H9 (cell line): ENCODE measurements around the gene F2RL3. TPM values are rescaled to one million over a fixed set of nuclear protein-coding genes. Genes with fewer than 3 reads are reported as not detected.
"Not testable (repeated sequence)": the region's sequence is repeated elsewhere in the genome, so short reads cannot be mapped to it uniquely, and the experiment has no call there.

Experiments
- DNase-seq: peaks from one replicate; pipeline ENCODE4 v3.0.0-alpha.2; 2017
- H2AFZ ChIP-seq: one replicate; pipeline ENCODE4 v1.6.1; 2013; ENCODE audit warnings: mild to moderate bottlenecking, low read length, control low read depth, moderate library complexity
- H2AK5ac ChIP-seq: 2 replicates; pipeline ENCODE4 v1.6.1; 2013; ENCODE audit warnings: low read length, control low read depth, mixed read lengths; ENCODE audit not compliant: insufficient read length
- H2BK120ac ChIP-seq: one replicate; pipeline ENCODE4 v1.6.1; 2013; ENCODE audit warnings: low read depth, mild to moderate bottlenecking, low read length, control low read depth, inconsistent platforms; ENCODE audit not compliant: poor library complexity, severe bottlenecking
- H2BK12ac ChIP-seq: 2 replicates; pipeline ENCODE4 v1.6.1; 2013; ENCODE audit warnings: low read length, control low read depth, mixed read lengths, low read depth; ENCODE audit not compliant: insufficient read length
- H2BK15ac ChIP-seq: 2 replicates; pipeline ENCODE4 v1.6.1; 2013; ENCODE audit warnings: low read depth, low read length, control low read depth
- H2BK20ac ChIP-seq: one replicate; pipeline ENCODE4 v1.6.1; 2013; ENCODE audit warnings: low read depth, mild to moderate bottlenecking, low read length, control low read depth, inconsistent platforms; ENCODE audit not compliant: poor library complexity, severe bottlenecking
- H2BK5ac ChIP-seq: 2 replicates; pipeline ENCODE4 v1.6.1; 2013; ENCODE audit warnings: low read length, control low read depth, mixed read lengths; ENCODE audit not compliant: insufficient read length
- H3K14ac ChIP-seq: 2 replicates; pipeline ENCODE4 v1.6.1; 2013; ENCODE audit warnings: low read length, control low read depth; ENCODE audit not compliant: insufficient read depth
- H3K18ac ChIP-seq: 2 replicates; pipeline ENCODE4 v1.6.1; 2013; ENCODE audit warnings: low read depth, mild to moderate bottlenecking, mixed read lengths, low read length, control low read depth; ENCODE audit not compliant: insufficient read length
- H3K23ac ChIP-seq: 2 replicates; pipeline ENCODE4 v1.6.1; 2013; ENCODE audit warnings: low read length, control low read depth, mixed read lengths, low read depth; ENCODE audit not compliant: insufficient read length
- H3K23me2 ChIP-seq: 2 replicates; pipeline ENCODE4 v1.6.1; 2013; ENCODE audit warnings: low read depth, mild to moderate bottlenecking, mixed read lengths, low read length, control low read depth; ENCODE audit not compliant: insufficient read length, poor library complexity, severe bottlenecking
- H3K27ac ChIP-seq: 2 replicates; pipeline ENCODE4 v1.5.1; 2013; ENCODE audit warnings: low read length, control low read depth, mixed read lengths, low read depth; ENCODE audit not compliant: insufficient read length
- H3K27me3 ChIP-seq: 2 replicates; pipeline ENCODE4 v1.6.1; 2013; ENCODE audit warnings: low read length, control low read depth, inconsistent platforms; ENCODE audit not compliant: insufficient read depth
- H3K4ac ChIP-seq: 2 replicates; pipeline ENCODE4 v1.6.1; 2013; ENCODE audit warnings: low read depth, mild to moderate bottlenecking, control low read depth, inconsistent platforms, low read length, moderate library complexity
- H3K4me1 ChIP-seq: 2 replicates; pipeline ENCODE4 v1.6.1; 2013; ENCODE audit warnings: low read length, control low read depth, inconsistent platforms; ENCODE audit not compliant: insufficient read depth
- H3K4me2 ChIP-seq: 2 replicates; pipeline ENCODE4 v1.6.1; 2013; ENCODE audit warnings: low read length, control low read depth, mixed read lengths; ENCODE audit not compliant: insufficient read length, insufficient read depth
- H3K56ac ChIP-seq: 2 replicates; pipeline ENCODE4 v1.6.1; 2013; ENCODE audit warnings: low read depth, mild to moderate bottlenecking, mixed read lengths, low read length, control low read depth; ENCODE audit not compliant: insufficient read length
- H3K79me1 ChIP-seq: 2 replicates; pipeline ENCODE4 v1.6.1; 2013; ENCODE audit warnings: low read depth, mild to moderate bottlenecking, moderate library complexity, low read length, control low read depth, inconsistent platforms; ENCODE audit not compliant: insufficient read depth, poor library complexity, severe bottlenecking
- H3K79me2 ChIP-seq: 2 replicates; pipeline ENCODE4 v1.6.1; 2013; ENCODE audit warnings: low read length, control low read depth, inconsistent platforms; ENCODE audit not compliant: insufficient read depth
- H3K9ac ChIP-seq: 2 replicates; pipeline ENCODE4 v1.6.1; 2013; ENCODE audit warnings: low read length, control low read depth, mixed read lengths; ENCODE audit not compliant: insufficient read length; ENCODE audit errors: extremely low read depth
- H3K9me3 ChIP-seq: one replicate; pipeline ENCODE4 v1.6.1; 2013; ENCODE audit warnings: low read depth, low read length, inconsistent platforms; ENCODE audit not compliant: control insufficient read depth
- H3T11ph ChIP-seq: one replicate; pipeline ENCODE4 v1.6.1; 2013; ENCODE audit warnings: mild to moderate bottlenecking, low read length, control low read depth, inconsistent platforms
- H4K20me1 ChIP-seq: one replicate; pipeline ENCODE4 v1.6.1; 2013; ENCODE audit not compliant: control insufficient read depth, insufficient read length, insufficient read depth
- H4K5ac ChIP-seq: 2 replicates; pipeline ENCODE4 v1.6.1; 2013; ENCODE audit warnings: low read depth, mild to moderate bottlenecking, mixed read lengths, low read length, control low read depth; ENCODE audit not compliant: insufficient read length
- H4K8ac ChIP-seq: replicated peaks from 2 replicates; pipeline ENCODE4 v1.6.1; 2013; ENCODE audit warnings: low read length, control low read depth, mixed read lengths, low read depth; ENCODE audit not compliant: insufficient read length
- H4K91ac ChIP-seq: 2 replicates; pipeline ENCODE4 v1.6.1; 2013; ENCODE audit warnings: low read depth, mild to moderate bottlenecking, moderate library complexity, mixed read lengths, low read length, control low read depth; ENCODE audit not compliant: insufficient read length
- H3K27ac Mint-ChIP-seq, 3 experiments: 2 replicates in 2 of 3; 3 replicates in 1 of 3; pipeline ENCODE4 v1.8.0; 2020 to 2021; ENCODE audit warnings: mixed read lengths in 3 of 3, mild to moderate bottlenecking in 1 of 3, moderate library complexity in 1 of 3
- H3K27me3 Mint-ChIP-seq: 2 replicates; pipeline ENCODE4 v1.8.0; 2021; ENCODE audit warnings: low read depth, mild to moderate bottlenecking, moderate library complexity, mixed read lengths
- H3K36me3 Mint-ChIP-seq, 3 experiments: 2 replicates in 2 of 3; 3 replicates in 1 of 3; pipeline ENCODE4 v1.8.0; 2020 to 2021; ENCODE audit warnings: low read depth in 3 of 3, mixed read lengths in 3 of 3; ENCODE audit not compliant: insufficient read depth in 1 of 3
- H3K4me1 Mint-ChIP-seq, 2 experiments: 2 replicates each; pipeline ENCODE4 v1.8.0; 2020; ENCODE audit warnings: mixed read lengths in 2 of 2
- H3K4me3 Mint-ChIP-seq, 2 experiments: 2 replicates in 1 of 2; 3 replicates in 1 of 2; pipeline ENCODE4 v1.8.0; 2020 to 2021; ENCODE audit warnings: mild to moderate bottlenecking in 2 of 2, mixed read lengths in 2 of 2, moderate library complexity in 1 of 2
- H3K9me3 Mint-ChIP-seq, 2 experiments: 2 replicates in 1 of 2; 3 replicates in 1 of 2; pipeline ENCODE4 v1.8.0; 2020; ENCODE audit warnings: mild to moderate bottlenecking in 2 of 2, mixed read lengths in 2 of 2, moderate library complexity in 1 of 2
- WGBS: extraction: QIAGEN DNeasy Blood & Tissue Kit; methylation state at CpG from one replicate; pipeline ENCODE4 v1.1.7; 2013; ENCODE audit warnings: missing lambda C conversion rate, low lambda C conversion rate, mixed read lengths; ENCODE audit not compliant: insufficient read length; ENCODE audit errors: extremely low coverage; 5-methylcytosine and 5-hydroxymethylcytosine counted together
- total RNA-seq: library from RNA; stranded (reverse); gene quantifications from 2 replicates; pipeline ENCODE4 v1.2.1, GENCODE V29; 2021
- TF ChIP-seq, protein P1 (sequence below): fragments of 200-600 bp; sonication (generic); conservative IDR thresholded peaks from 3 replicates; pipeline ENCODE4 v1.8.0; 2021; ENCODE audit warnings: antibody characterized with exemption, mild to moderate bottlenecking

F2RL3 gene
- total RNA-seq, 1 experiment from 2014 or later, result not detected

DNA sequence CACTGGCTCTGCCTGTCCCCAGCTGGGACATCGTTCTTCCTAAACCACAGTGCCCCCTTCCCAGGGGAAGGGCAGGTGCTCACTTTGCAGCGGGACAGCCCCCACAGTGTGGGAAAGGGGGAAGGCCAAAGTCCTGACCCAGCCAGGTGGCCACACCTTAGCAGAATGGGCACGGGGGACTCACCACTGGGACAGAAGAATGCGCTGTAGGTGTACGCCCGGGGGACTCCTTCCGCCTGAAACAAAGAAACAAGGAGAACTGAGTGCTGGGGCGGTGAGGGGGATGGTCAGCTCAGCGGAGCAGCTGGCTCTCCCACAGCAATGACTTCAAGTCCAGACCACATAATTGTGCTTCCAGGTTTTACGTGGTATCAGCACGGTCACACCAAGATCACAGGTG, 49.4 kb downstream of the F2RL3 start:
- H3K4me1 ChIP-seq, result no peaks in the 10 kb centered on the region
- no peak overlapping the region for H2BK12ac ChIP-seq
- H3K27ac Mint-ChIP-seq, result peak overlapping the region in 1 of 3 experiments; percentile 28; a peak in 1 of 7 replicates
- no peaks in the 10 kb centered on the region for H3K79me2 ChIP-seq
- no CpG with 5 or more reads among the region's 11 CpGs for WGBS
- no peak overlapping the region for H3K27ac ChIP-seq
- no peak overlapping the region for H3K56ac ChIP-seq
- H3K27me3 Mint-ChIP-seq, result peaks cover 2% of the 10 kb centered on the region
- H4K91ac ChIP-seq, result no peak overlapping the region
- no peak overlapping the region for H3K18ac ChIP-seq
- H4K8ac ChIP-seq, result no peak overlapping the region
- H3K9me3 Mint-ChIP-seq, result peaks cover 18 to 19% of the 10 kb centered on the region in 2 experiments
- no peak overlapping the region for H3K23ac ChIP-seq
- no peak overlapping the region for H4K5ac ChIP-seq
- TF ChIP-seq, protein P1, sequence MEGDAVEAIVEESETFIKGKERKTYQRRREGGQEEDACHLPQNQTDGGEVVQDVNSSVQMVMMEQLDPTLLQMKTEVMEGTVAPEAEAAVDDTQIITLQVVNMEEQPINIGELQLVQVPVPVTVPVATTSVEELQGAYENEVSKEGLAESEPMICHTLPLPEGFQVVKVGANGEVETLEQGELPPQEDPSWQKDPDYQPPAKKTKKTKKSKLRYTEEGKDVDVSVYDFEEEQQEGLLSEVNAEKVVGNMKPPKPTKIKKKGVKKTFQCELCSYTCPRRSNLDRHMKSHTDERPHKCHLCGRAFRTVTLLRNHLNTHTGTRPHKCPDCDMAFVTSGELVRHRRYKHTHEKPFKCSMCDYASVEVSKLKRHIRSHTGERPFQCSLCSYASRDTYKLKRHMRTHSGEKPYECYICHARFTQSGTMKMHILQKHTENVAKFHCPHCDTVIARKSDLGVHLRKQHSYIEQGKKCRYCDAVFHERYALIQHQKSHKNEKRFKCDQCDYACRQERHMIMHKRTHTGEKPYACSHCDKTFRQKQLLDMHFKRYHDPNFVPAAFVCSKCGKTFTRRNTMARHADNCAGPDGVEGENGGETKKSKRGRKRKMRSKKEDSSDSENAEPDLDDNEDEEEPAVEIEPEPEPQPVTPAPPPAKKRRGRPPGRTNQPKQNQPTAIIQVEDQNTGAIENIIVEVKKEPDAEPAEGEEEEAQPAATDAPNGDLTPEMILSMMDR, result no peak
- no peak overlapping the region for H2BK20ac ChIP-seq
- H2BK120ac ChIP-seq, result no peak overlapping the region
- H3K23me2 ChIP-seq, result no peaks in the 10 kb centered on the region
- H2BK5ac ChIP-seq, result no peak overlapping the region
- no peaks in the 10 kb centered on the region for H4K20me1 ChIP-seq
- H3T11ph ChIP-seq, result no peak overlapping the region
- H3K4ac ChIP-seq, result no peak overlapping the region
- no peak overlapping the region for H3K14ac ChIP-seq
- H3K36me3 Mint-ChIP-seq, result peaks cover 5 to 14% (median 10%) of the 10 kb centered on the region in 3 experiments; a peak in 5 of 7 replicates
- no peak overlapping the region for H3K4me3 Mint-ChIP-seq
- no peak overlapping the region for H2BK15ac ChIP-seq
- peaks cover 7 to 10% of the 10 kb centered on the region in 2 experiments for H3K4me1 Mint-ChIP-seq
- H2AK5ac ChIP-seq, result no peak overlapping the region
- no peak overlapping the region for H3K4me2 ChIP-seq
- no peak overlapping the region for H3K9ac ChIP-seq
- DNase-seq, result no peak
- no peak overlapping the region for H2AFZ ChIP-seq
- no peaks in the 10 kb centered on the region for H3K79me1 ChIP-seq
- no peaks in the 10 kb centered on the region for H3K9me3 ChIP-seq
- H3K27me3 ChIP-seq, result no peaks in the 10 kb centered on the region

DNA sequence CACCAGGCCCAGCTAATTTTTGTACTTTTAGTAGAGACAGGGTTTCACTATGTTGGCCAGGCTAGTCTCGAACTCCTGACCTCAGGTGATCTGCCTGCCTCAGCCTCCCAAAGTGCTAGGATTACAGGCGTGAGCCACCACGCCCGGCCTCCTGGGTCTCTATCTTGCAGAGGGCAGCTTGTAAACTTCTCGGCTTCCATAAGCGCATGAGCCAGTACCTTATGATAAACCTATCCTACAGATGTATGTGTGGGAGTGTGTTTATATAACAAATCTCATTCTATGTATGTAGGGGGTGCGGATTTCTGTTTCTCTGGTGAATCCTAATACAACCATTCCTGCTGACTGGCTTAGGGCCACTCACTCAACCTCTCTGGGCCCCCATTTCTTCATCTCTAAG, 51.3 kb downstream of the F2RL3 start:
- not testable (repeated sequence) for H3K23ac ChIP-seq, H3K4ac ChIP-seq, H3K4me2 ChIP-seq, H2BK5ac ChIP-seq, H4K8ac ChIP-seq, H4K20me1 ChIP-seq, H3K9ac ChIP-seq, H3K27me3 ChIP-seq, H2BK12ac ChIP-seq, H3T11ph ChIP-seq, H3K14ac ChIP-seq, H3K56ac ChIP-seq, H3K18ac ChIP-seq, H3K79me1 ChIP-seq, H3K4me1 Mint-ChIP-seq, H3K23me2 ChIP-seq, H4K91ac ChIP-seq, H2BK15ac ChIP-seq, H2AK5ac ChIP-seq, H3K36me3 Mint-ChIP-seq, DNase-seq, H2BK20ac ChIP-seq, H3K27ac Mint-ChIP-seq, H2BK120ac ChIP-seq, H3K79me2 ChIP-seq, H3K4me1 ChIP-seq, H3K4me3 Mint-ChIP-seq, H2AFZ ChIP-seq, H3K27ac ChIP-seq, H3K9me3 ChIP-seq, H4K5ac ChIP-seq, H3K27me3 Mint-ChIP-seq
- no CpG with 5 or more reads among the region's 7 CpGs for WGBS
- H3K9me3 Mint-ChIP-seq, result peaks cover 9 to 11% of the 10 kb centered on the region in 2 experiments
